ENCODE data around the gene RABAC1. TPM values are rescaled to one million over a fixed set of nuclear protein-coding genes. Genes with fewer than 3 reads are reported as not detected.
A peak's percentile ranks its signal among the peaks of the same experiment; 100 is the strongest.

The RABAC1 gene
- total and polyA plus RNA-seq, 9 of the 15 experiments (the other 6 are each of a cell fraction or from before 2014, with no cell fraction given) = 2.4 to 28.1 (median 9.3) TPM

DNA sequence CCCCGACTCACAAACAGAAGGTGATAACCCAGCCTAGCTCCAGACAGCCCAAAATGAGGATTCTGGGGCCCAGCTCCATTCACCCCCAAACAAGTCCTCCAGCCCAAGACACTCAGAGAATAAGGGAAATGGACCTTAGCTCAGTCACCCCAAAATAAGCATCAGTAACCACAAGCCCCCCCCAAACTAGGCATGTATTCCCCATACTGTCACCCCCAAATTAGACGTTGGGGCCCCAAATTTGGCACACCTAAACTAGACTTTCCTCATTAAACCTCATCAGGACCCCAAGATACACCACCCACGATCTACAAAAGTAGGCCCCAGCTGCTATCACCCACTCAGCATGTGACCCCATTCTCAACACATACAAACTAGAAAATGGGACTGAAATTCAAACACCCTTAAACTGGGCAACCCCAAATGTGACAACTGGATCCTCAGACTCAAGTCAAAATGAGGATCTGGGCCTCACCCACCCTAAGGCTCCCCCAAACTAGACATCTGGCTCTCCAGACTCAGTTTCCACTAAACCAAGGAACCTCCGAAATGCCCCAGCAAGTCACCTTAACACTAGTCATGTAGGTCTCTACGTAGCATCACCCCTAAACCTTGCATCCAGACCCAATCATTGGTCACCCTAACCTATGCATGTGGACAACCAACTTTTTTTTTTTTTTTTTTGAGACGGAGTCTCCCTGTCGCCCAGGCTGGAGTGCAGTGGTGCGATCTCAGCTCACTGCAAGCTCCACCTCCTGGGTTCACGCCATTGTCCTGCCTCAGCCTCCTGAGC is 17.5 kb downstream of the RABAC1 start:
- DNase-seq (ENCODE audit: extremely low read depth in 1 of 4, low spot score in 3 of 4) (no peak), FAIRE-seq (no peak), ATAC-seq (no peak)
- intact Hi-C loops (cut with micrococcal nuclease) (no loop called here), in situ Hi-C loops (cut with MboI) (no loop called here)
- Histone ChIP-seq H3K4me3 (no peak overlapping the region), H3K27ac (ENCODE audit: extremely low read depth, low read depth, low read length) (no peak overlapping the region), H3K27me3 (ENCODE audit: control insufficient read depth in 2 of 2, insufficient read depth in 2 of 2, low read length in 2 of 2) (no peaks in the 10 kb centered on the region), H3K9ac (ENCODE audit: insufficient read depth in 1 of 2, low read depth in 2 of 2, low read length in 2 of 2) (peak overlapping the region in 1 of 2 experiments; percentile 64; a peak in 1 of 4 replicates), H3K9me3 (replicated peaks; ENCODE audit: control insufficient read depth, insufficient read depth, low read depth, low read length) (no peaks in the 10 kb centered on the region), H3K4me2 (ENCODE audit: insufficient read depth, low read length) (no peak overlapping the region), H3K79me2 (ENCODE audit: control insufficient read depth, insufficient read depth, low read length) (no peaks in the 10 kb centered on the region), H3K4me1 (replicated peaks in 1 of 2; ENCODE audit: control insufficient read depth in 2 of 2, insufficient read depth in 2 of 2, low read length in 2 of 2) (peaks cover 0 to 36% of the 10 kb centered on the region in 2 experiments; a peak in 3 of 5 replicates), H4K20me1 (replicated peaks; ENCODE audit: control insufficient read depth, insufficient read depth, low read length) (0 out of 2 replicates have a peak, but pooled peaks cover under 1% of the 10 kb centered on the region), H3K36me3 (ENCODE audit: control insufficient read depth, insufficient read depth, low read length) (no peaks in the 10 kb centered on the region), H3K9me1 (ENCODE audit: control insufficient read depth, insufficient read depth, low read length) (no peaks in the 10 kb centered on the region), H2AFZ (ENCODE audit: low read depth, low read length) (no peak overlapping the region)
- BruUV-seq (replicated peaks) = no TSS peak
- POLR2A ChIA-PET = interaction anchor here (0.6 kb wide), 1 partner anchor 91 kb away, joined by 4 read pairs; no protein-coding TSS in a partner anchor
- WGBS (ENCODE audit: insufficient coverage, low coverage, missing lambda C conversion rate) = 62% methylated on average over 6 of the region's 9 CpGs
- no peak for TF ChIP-seq HDAC6 (IDR thresholded peaks at IDR 0.05; ENCODE audit: low read depth, low read length)
- peak; percentile 40; the same call in 1 of the 2 replicates for TF ChIP-seq ZNF384 (IDR thresholded peaks at IDR 0.05; ENCODE audit: low read depth, low read length)
- CTCF ChIA-PET (ENCODE audit: low intra/inter-chr PET ratio) = no interaction called here

DNA sequence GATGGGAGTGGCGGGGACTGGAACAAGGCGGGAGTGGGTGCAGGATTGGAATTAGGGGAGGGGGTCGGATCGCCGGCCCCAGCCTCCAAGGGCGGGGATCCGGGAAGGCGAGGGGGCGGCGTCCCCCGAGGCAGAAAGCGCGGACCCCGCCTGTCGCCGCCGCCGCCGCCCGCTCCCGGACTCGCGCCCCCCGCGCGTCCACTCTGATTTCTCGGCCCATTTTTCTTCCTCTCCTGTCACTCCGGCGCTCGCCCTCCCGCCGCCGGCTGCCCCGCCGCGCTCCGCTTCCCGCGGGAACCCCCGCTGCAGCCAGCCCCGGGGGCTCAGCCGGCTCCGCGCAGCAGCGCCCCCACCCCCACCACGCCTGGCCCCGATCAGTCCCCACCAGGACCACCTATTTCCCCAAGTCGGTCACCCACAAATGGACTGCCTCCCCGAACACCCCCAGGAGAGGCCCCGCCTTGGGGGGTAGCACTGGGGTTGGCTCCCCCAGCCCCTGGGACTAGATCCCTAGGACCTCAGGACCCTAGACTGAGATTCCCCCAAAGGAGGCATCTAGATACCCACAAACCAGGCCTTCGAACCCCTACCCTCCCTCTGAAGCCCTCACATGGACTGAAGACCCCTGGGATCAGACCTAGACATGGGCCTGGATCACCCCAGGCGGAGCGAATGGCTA is 18.3 kb downstream of the RABAC1 start:
- H4K20me1 ChIP-seq (replicated peaks; ENCODE audit: control insufficient read depth, insufficient read depth, low read length) = 0 out of 2 replicates have a peak, but pooled peaks cover 3% of the 10 kb centered on the region
- CTCF ChIA-PET (ENCODE audit: low intra/inter-chr PET ratio) = interaction anchor here (0.6 kb wide), 1 partner anchor 13 kb away, joined by 4 read pairs; no protein-coding TSS in a partner anchor
- no peaks in the 10 kb centered on the region for H3K27me3 ChIP-seq (ENCODE audit: control insufficient read depth in 2 of 2, insufficient read depth in 2 of 2, low read length in 2 of 2)
- no TSS peak for BruUV-seq (replicated peaks)
- peak overlapping the region; percentile 54 to 64; a peak in 2 of 4 replicates for H3K9ac ChIP-seq (ENCODE audit: insufficient read depth in 1 of 2, low read depth in 2 of 2, low read length in 2 of 2)
- peak in 1 of 4 experiments; percentile 35 for DNase-seq (ENCODE audit: extremely low read depth in 1 of 4, low spot score in 3 of 4)
- 75% methylated on average over 11 of the region's 53 CpGs for WGBS (ENCODE audit: insufficient coverage, low coverage, missing lambda C conversion rate)
- H3K27ac ChIP-seq (ENCODE audit: extremely low read depth, low read depth, low read length) = peak overlapping the region; percentile 70; the same call in 2 of the 3 replicates
- peak overlapping the region; percentile 89 for H2AFZ ChIP-seq (ENCODE audit: low read depth, low read length)
- H3K4me2 ChIP-seq (ENCODE audit: insufficient read depth, low read length) = peak overlapping the region; percentile 72
- in situ Hi-C loops (cut with MboI) (no loop called here), intact Hi-C loops (cut with micrococcal nuclease) (no loop called here)
- H3K9me3 ChIP-seq (replicated peaks; ENCODE audit: control insufficient read depth, insufficient read depth, low read depth, low read length) = no peaks in the 10 kb centered on the region
- peak overlapping the region; percentile 58 for H3K4me3 ChIP-seq
- H3K4me1 ChIP-seq (replicated peaks in 1 of 2; ENCODE audit: control insufficient read depth in 2 of 2, insufficient read depth in 2 of 2, low read length in 2 of 2) = peaks cover 7 to 41% of the 10 kb centered on the region in 2 experiments; a peak in 3 of 5 replicates
- H3K36me3 ChIP-seq (ENCODE audit: control insufficient read depth, insufficient read depth, low read length) = no peaks in the 10 kb centered on the region
- POLR2A ChIA-PET = interaction anchor here (0.6 kb wide), 1 partner anchor 91 kb away, joined by 4 read pairs; no protein-coding TSS in a partner anchor
- no peak for FAIRE-seq
- ATAC-seq = no peak
- H3K9me1 ChIP-seq (ENCODE audit: control insufficient read depth, insufficient read depth, low read length) = no peaks in the 10 kb centered on the region
- H3K79me2 ChIP-seq (ENCODE audit: control insufficient read depth, insufficient read depth, low read length) = no peaks in the 10 kb centered on the region
- TF ChIP-seq, protein P1, sequence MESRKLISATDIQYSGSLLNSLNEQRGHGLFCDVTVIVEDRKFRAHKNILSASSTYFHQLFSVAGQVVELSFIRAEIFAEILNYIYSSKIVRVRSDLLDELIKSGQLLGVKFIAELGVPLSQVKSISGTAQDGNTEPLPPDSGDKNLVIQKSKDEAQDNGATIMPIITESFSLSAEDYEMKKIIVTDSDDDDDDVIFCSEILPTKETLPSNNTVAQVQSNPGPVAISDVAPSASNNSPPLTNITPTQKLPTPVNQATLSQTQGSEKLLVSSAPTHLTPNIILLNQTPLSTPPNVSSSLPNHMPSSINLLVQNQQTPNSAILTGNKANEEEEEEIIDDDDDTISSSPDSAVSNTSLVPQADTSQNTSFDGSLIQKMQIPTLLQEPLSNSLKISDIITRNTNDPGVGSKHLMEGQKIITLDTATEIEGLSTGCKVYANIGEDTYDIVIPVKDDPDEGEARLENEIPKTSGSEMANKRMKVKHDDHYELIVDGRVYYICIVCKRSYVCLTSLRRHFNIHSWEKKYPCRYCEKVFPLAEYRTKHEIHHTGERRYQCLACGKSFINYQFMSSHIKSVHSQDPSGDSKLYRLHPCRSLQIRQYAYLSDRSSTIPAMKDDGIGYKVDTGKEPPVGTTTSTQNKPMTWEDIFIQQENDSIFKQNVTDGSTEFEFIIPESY (CRISPR knock-in tag; IDR thresholded peaks at IDR 0.05) = peak; percentile 62
- TF ChIP-seq SAP30 (IDR thresholded peaks at IDR 0.05; ENCODE audit: borderline replicate concordance, insufficient read depth, low read depth, low read length, poor library complexity, severe bottlenecking) (no peak), ZNF324 (CRISPR knock-in tag; IDR thresholded peaks at IDR 0.05) (no peak), PTBP1 (IDR thresholded peaks at IDR 0.05; ENCODE audit: low read depth, low read length) (no peak), ZNF436 (CRISPR knock-in tag; IDR thresholded peaks at IDR 0.05) (no peak)
- TF ChIP-seq, protein P2, sequence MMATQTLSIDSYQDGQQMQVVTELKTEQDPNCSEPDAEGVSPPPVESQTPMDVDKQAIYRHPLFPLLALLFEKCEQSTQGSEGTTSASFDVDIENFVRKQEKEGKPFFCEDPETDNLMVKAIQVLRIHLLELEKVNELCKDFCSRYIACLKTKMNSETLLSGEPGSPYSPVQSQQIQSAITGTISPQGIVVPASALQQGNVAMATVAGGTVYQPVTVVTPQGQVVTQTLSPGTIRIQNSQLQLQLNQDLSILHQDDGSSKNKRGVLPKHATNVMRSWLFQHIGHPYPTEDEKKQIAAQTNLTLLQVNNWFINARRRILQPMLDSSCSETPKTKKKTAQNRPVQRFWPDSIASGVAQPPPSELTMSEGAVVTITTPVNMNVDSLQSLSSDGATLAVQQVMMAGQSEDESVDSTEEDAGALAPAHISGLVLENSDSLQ (IDR thresholded peaks at IDR 0.05) = no peak
- TF ChIP-seq, protein P3, sequence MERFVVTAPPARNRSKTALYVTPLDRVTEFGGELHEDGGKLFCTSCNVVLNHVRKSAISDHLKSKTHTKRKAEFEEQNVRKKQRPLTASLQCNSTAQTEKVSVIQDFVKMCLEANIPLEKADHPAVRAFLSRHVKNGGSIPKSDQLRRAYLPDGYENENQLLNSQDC (CRISPR knock-in tag; IDR thresholded peaks at IDR 0.05) = no peak
